Measurements from ENCODE around the gene EHMT1. TPM values are rescaled to one million over a fixed set of nuclear protein-coding genes. Genes with fewer than 3 reads are reported as not detected.

The EHMT1 gene
- total RNA-seq, 1 experiment from 2014 or later, result 112 TPM

DNA sequence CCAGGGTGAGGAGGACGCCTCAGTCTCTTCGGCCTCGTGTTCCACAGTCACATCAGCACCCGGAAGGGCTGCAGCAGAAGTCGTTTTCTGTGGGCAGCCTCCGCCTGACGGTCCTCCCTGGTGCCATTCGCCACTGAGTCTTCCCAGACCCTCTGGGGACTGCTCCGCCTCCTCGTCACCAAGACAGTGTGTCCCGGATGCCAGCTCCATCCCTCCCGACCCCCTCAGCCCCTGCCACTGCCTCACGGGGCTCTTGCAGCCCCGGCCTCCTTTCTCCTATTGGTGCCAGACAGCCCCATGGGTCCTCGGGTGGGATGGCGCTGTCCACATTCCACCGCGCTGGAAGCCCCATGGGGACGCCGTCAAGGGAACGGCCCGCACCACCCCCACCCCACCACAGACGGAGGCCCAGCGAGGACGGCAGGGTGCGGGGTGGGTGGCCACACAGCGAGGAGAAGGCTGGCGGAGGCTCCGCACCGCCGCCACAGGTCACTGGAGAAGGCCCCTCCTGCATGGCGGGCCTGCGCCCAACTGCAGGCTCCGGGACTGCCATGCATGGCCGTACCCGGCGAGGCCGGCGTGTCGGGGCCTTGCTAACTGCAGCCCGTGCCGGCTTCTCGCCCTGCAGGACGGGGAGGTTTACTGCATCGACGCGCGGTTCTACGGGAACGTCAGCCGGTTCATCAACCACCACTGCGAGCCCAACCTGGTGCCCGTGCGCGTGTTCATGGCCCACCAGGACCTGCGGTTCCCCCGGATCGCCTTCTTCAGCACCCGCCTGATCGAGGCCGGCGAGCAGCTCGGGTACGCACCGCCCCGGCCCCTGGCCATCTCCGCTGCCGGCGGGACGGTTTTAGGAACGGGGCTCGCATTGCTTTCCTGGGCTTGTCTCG, 215.2 kb downstream of the EHMT1 start:
- no peaks in the 10 kb centered on the region for H3K79me2 ChIP-seq (ENCODE audit: insufficient read depth, low read length)
- Mint-ChIP-seq H3K4me1 (no peaks in the 10 kb centered on the region), H3K4me3 (no peak overlapping the region), H3K27me3 (ENCODE audit: low read depth) (no peaks in the 10 kb centered on the region), H3K36me3 (ENCODE audit: insufficient read depth in 1 of 3, low read depth in 3 of 3) (peaks cover 31 to 55% (median 52%) of the 10 kb centered on the region in 3 experiments), H3K27ac (no peak overlapping the region), H3K9me3 (0 out of 5 replicates have a peak, but pooled peaks cover 0 to 2% of the 10 kb centered on the region in 2 experiments)
- H2BK20ac ChIP-seq (ENCODE audit: low read depth, low read length, poor library complexity, severe bottlenecking), result no peak overlapping the region
- no peak overlapping the region for H2BK12ac ChIP-seq (ENCODE audit: insufficient read length, low read depth, low read length)
- WGBS (ENCODE audit: extremely low coverage, insufficient read length, low lambda C conversion rate), result no CpG with 5 or more reads among the region's 73 CpGs
- H4K5ac ChIP-seq (ENCODE audit: insufficient read length, low read depth, low read length), result no peak overlapping the region
- H2BK5ac ChIP-seq (ENCODE audit: insufficient read length, low read length), result no peak overlapping the region
- H3K23ac ChIP-seq (ENCODE audit: insufficient read length, low read depth, low read length), result no peak overlapping the region
- H3K14ac ChIP-seq (ENCODE audit: insufficient read depth, low read length), result no peak overlapping the region; the same call in 1 of the 2 replicates
- H3K27me3 ChIP-seq (ENCODE audit: insufficient read depth, low read length), result no peaks in the 10 kb centered on the region
- H3K9ac ChIP-seq (ENCODE audit: extremely low read depth, insufficient read length, low read length), result no peak overlapping the region
- no peak for DNase-seq
- H2AK5ac ChIP-seq (ENCODE audit: insufficient read length, low read length), result no peak overlapping the region
- H3K27ac ChIP-seq (ENCODE audit: insufficient read length, low read depth, low read length), result no peak overlapping the region
- H2BK15ac ChIP-seq (ENCODE audit: low read depth, low read length), result no peak overlapping the region
- TF ChIP-seq, protein P1, sequence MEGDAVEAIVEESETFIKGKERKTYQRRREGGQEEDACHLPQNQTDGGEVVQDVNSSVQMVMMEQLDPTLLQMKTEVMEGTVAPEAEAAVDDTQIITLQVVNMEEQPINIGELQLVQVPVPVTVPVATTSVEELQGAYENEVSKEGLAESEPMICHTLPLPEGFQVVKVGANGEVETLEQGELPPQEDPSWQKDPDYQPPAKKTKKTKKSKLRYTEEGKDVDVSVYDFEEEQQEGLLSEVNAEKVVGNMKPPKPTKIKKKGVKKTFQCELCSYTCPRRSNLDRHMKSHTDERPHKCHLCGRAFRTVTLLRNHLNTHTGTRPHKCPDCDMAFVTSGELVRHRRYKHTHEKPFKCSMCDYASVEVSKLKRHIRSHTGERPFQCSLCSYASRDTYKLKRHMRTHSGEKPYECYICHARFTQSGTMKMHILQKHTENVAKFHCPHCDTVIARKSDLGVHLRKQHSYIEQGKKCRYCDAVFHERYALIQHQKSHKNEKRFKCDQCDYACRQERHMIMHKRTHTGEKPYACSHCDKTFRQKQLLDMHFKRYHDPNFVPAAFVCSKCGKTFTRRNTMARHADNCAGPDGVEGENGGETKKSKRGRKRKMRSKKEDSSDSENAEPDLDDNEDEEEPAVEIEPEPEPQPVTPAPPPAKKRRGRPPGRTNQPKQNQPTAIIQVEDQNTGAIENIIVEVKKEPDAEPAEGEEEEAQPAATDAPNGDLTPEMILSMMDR (conservative IDR thresholded peaks at IDR 0.05), result no peak
- no peak overlapping the region for H4K8ac ChIP-seq (replicated peaks; ENCODE audit: insufficient read length, low read depth, low read length)
- no peak overlapping the region for H3T11ph ChIP-seq (ENCODE audit: low read length)
- no peaks in the 10 kb centered on the region for H3K4me1 ChIP-seq (ENCODE audit: insufficient read depth, low read length)
- no peaks in the 10 kb centered on the region for H3K9me3 ChIP-seq (ENCODE audit: control insufficient read depth, low read depth, low read length)
- no peak overlapping the region for H3K4me2 ChIP-seq (ENCODE audit: insufficient read depth, insufficient read length, low read length)
- H2AFZ ChIP-seq (ENCODE audit: low read length), result no peak overlapping the region
- no peak overlapping the region for H4K91ac ChIP-seq (ENCODE audit: insufficient read length, low read depth, low read length)
- no peak overlapping the region for H3K4ac ChIP-seq (ENCODE audit: low read depth, low read length)
- H3K23me2 ChIP-seq (ENCODE audit: insufficient read length, low read depth, low read length, poor library complexity, severe bottlenecking), result no peaks in the 10 kb centered on the region
- H4K20me1 ChIP-seq (ENCODE audit: control insufficient read depth, insufficient read depth, insufficient read length), result no peaks in the 10 kb centered on the region
- no peak overlapping the region for H3K56ac ChIP-seq (ENCODE audit: insufficient read length, low read depth, low read length)
- H3K18ac ChIP-seq (ENCODE audit: insufficient read length, low read depth, low read length), result no peak overlapping the region
- H3K79me1 ChIP-seq (ENCODE audit: insufficient read depth, low read depth, low read length, poor library complexity, severe bottlenecking), result no peaks in the 10 kb centered on the region
- no peak overlapping the region for H2BK120ac ChIP-seq (ENCODE audit: low read depth, low read length, poor library complexity, severe bottlenecking)

All from H9 (cell line).